DND-41 (cell line): ENCODE data around the gene FNDC3B.

Experiments used
- ATAC-seq: fragments of 200-7000 bp; cut with Tn5 transposase; 3 replicates; pipeline ENCODE4 v1.9.1; 2021; ENCODE audit warnings: low read depth; ENCODE audit not compliant: insufficient read depth
- DNase-seq: peaks from one replicate; pipeline ENCODE4 v3.0.0-alpha.2; 2020
- H2AFZ ChIP-seq: 2 replicates; pipeline ENCODE4 v1.6.0; 2012; ENCODE audit warnings: low read depth, low read length
- H3K27ac ChIP-seq: 2 replicates; pipeline ENCODE4 v1.5.1; 2012; ENCODE audit warnings: low read length, inconsistent platforms
- H3K27me3 ChIP-seq: fragments of 200-600 bp; sonication (generic); 2 replicates; pipeline ENCODE4 v1.6.0; 2012; ENCODE audit warnings: low read length, mild to moderate bottlenecking, inconsistent platforms; ENCODE audit not compliant: insufficient read depth, poor library complexity
- H3K36me3 ChIP-seq: 2 replicates; pipeline ENCODE4 v1.5.1; 2012; ENCODE audit warnings: low read length, inconsistent platforms; ENCODE audit not compliant: insufficient read depth
- H3K4me1 ChIP-seq: 2 replicates; pipeline ENCODE4 v1.5.1; 2012; ENCODE audit warnings: mild to moderate bottlenecking, low read length; ENCODE audit not compliant: insufficient read depth
- H3K4me2 ChIP-seq: 2 replicates; pipeline ENCODE4 v1.6.0; 2012; ENCODE audit warnings: mild to moderate bottlenecking, moderate library complexity, low read length, inconsistent platforms; ENCODE audit not compliant: insufficient read depth
- H3K4me3 ChIP-seq, 2 experiments: fragments of 200-600 bp in 1 of 2; shearing (Covaris generic) in 1 of 2; 2 replicates each; pipeline ENCODE4 v1.5.1; 2012 to 2016; ENCODE audit warnings: inconsistent platforms in 2 of 2, low read length in 2 of 2, mild to moderate bottlenecking in 2 of 2, low read depth in 1 of 2, moderate library complexity in 1 of 2
- H3K79me2 ChIP-seq: 2 replicates; pipeline ENCODE4 v1.6.0; 2012; ENCODE audit warnings: low read length, inconsistent platforms; ENCODE audit not compliant: insufficient read depth
- H3K9ac ChIP-seq: 2 replicates; pipeline ENCODE4 v1.6.0; 2012; ENCODE audit warnings: low read depth, mild to moderate bottlenecking, inconsistent platforms, low read length, moderate library complexity
- H3K9me3 ChIP-seq: 2 replicates; pipeline ENCODE4 v1.5.1; 2012; ENCODE audit warnings: low read length, moderate library complexity, mild to moderate bottlenecking, inconsistent platforms; ENCODE audit not compliant: insufficient read depth, severe bottlenecking
- H4K20me1 ChIP-seq: 2 replicates; pipeline ENCODE4 v1.6.0; 2012; ENCODE audit warnings: low read length; ENCODE audit not compliant: insufficient read depth
- CTCF ChIP-seq: IDR thresholded peaks from 2 replicates; pipeline ENCODE4 v1.5.1; 2012; ENCODE audit warnings: borderline replicate concordance, low read length, moderate library complexity, mild to moderate bottlenecking; ENCODE audit not compliant: poor library complexity, severe bottlenecking; ENCODE audit errors: extremely low read depth
- EZH2 ChIP-seq: IDR thresholded peaks from 3 replicates; pipeline ENCODE4 v1.6.1; 2012; ENCODE audit warnings: borderline replicate concordance, low read depth, mild to moderate bottlenecking, moderate library complexity, low read length, inconsistent platforms; ENCODE audit not compliant: severe bottlenecking

Gene FNDC3B

GRCh38 chr3:172404237-172404962 lies 365.0 kb downstream of the FNDC3B start:
- Histone ChIP-seq H3K9ac (no peak overlapping the region), H2AFZ (no peak overlapping the region), H3K4me2 (no peak overlapping the region), H3K79me2 (no peaks in the 10 kb centered on the region), H3K27ac (no peak overlapping the region), H3K4me3 (no peak overlapping the region), H3K4me1 (no peaks in the 10 kb centered on the region), H4K20me1 (no peaks in the 10 kb centered on the region), H3K36me3 (no peaks in the 10 kb centered on the region), H3K27me3 (no peaks in the 10 kb centered on the region), H3K9me3 (no peaks in the 10 kb centered on the region)
- DNase-seq = no peak
- no peak for ATAC-seq
- TF ChIP-seq EZH2 (no peak), CTCF (no peak)

GRCh38 chr3:172405914-172406313 lies 366.5 kb downstream of the FNDC3B start:
- Histone ChIP-seq H3K79me2 (no peaks in the 10 kb centered on the region), H3K27ac (no peak overlapping the region), H3K36me3 (no peaks in the 10 kb centered on the region), H2AFZ (no peak overlapping the region), H4K20me1 (no peaks in the 10 kb centered on the region), H3K4me2 (no peak overlapping the region), H3K9ac (no peak overlapping the region), H3K4me1 (no peaks in the 10 kb centered on the region), H3K9me3 (no peaks in the 10 kb centered on the region), H3K4me3 (no peak overlapping the region), H3K27me3 (no peaks in the 10 kb centered on the region)
- DNase-seq = no peak
- no peak for TF ChIP-seq EZH2
- no peak for TF ChIP-seq CTCF
- ATAC-seq = no peak

GRCh38 chr3:172407872-172408271 lies 368.5 kb downstream of the FNDC3B start:
- Histone ChIP-seq H3K79me2 (no peaks in the 10 kb centered on the region), H3K4me3 (no peak overlapping the region), H3K27me3 (no peaks in the 10 kb centered on the region), H3K27ac (no peak overlapping the region), H3K4me2 (no peak overlapping the region), H3K36me3 (no peaks in the 10 kb centered on the region), H3K4me1 (no peaks in the 10 kb centered on the region), H4K20me1 (no peaks in the 10 kb centered on the region), H2AFZ (no peak overlapping the region), H3K9me3 (no peaks in the 10 kb centered on the region), H3K9ac (no peak overlapping the region)
- ATAC-seq (no peak), DNase-seq (no peak)
- TF ChIP-seq EZH2 (no peak), CTCF (no peak)
